Prostate gland (tissue), 2 donors: Measurements from ENCODE around the gene ZNF385D. TPM values are rescaled to one million over a fixed set of nuclear protein-coding genes. Genes with fewer than 3 reads are reported as not detected.

Experiments
- DNase-seq: peaks from one replicate; pipeline ENCODE4 v3.0.0-alpha.2; 2019; ENCODE audit warnings: low spot score
- H3K27ac ChIP-seq, 2 donors: fragments of 200-600 bp; sonication (generic); 2 replicates each; pipeline ENCODE4 v1.5.1; 2017 to 2019
- H3K27me3 ChIP-seq: fragments of 200-600 bp; sonication (generic); replicated peaks from 2 replicates; pipeline ENCODE4 v1.5.1; 2019; ENCODE audit not compliant: insufficient read depth
- H3K36me3 ChIP-seq, 2 donors: fragments of 200-600 bp; sonication (generic); 1 replicate in 1 of 2; 2 replicates in 1 of 2; pipeline versions ENCODE4 v1.5.1 to v1.8.1; 2017 to 2019
- H3K4me1 ChIP-seq: fragments of 200-600 bp; sonication (generic); replicated peaks from 2 replicates; pipeline ENCODE4 v1.5.1; 2019
- H3K4me3 ChIP-seq, 2 donors: fragments of 200-600 bp; sonication (generic); 2 replicates each; pipeline ENCODE4 v1.5.1; 2017 to 2019
- H3K9me3 ChIP-seq: fragments of 200-600 bp; sonication (generic); 2 replicates; pipeline ENCODE4 v1.5.1; 2017
- CTCF ChIP-seq, 4 experiments: fragments of 200-600 bp in 2 of 4; fragments of 450-650 bp in 2 of 4; sonication (generic) in 2 of 4; IDR thresholded peaks; 1 replicate in 3 of 4; 2 replicates in 1 of 4; pipeline ENCODE4 v1.5.1; 2016 to 2019; ENCODE audit warnings: antibody characterized with exemption in 4 of 4, mild to moderate bottlenecking in 2 of 4, moderate library complexity in 2 of 4
- POLR2A ChIP-seq: fragments of 450-650 bp; IDR thresholded peaks from one replicate; pipeline ENCODE4 v1.6.1; 2016; ENCODE audit warnings: antibody characterized with exemption, mild to moderate bottlenecking
- POLR2AphosphoS5 ChIP-seq: sonication (generic); formaldehyde crosslinking; IDR thresholded peaks from one replicate; pipeline ENCODE4 v1.6.1; 2017; ENCODE audit warnings: antibody characterized with exemption
- WGBS: methylation state at CpG from one replicate; pipeline ENCODE4 v1.1.5; 2018; 5-methylcytosine and 5-hydroxymethylcytosine counted together
- intact Hi-C: fragments of 100-400 bp; cut with DNase I; formaldehyde crosslinking; loops from one replicate; pipeline ENCODE4 v1.14.2; 2022
- total RNA-seq, 2 donors: library from RNA; depleted of rRNA; stranded (reverse); fragments of >200 nt; gene quantifications; one replicate each; pipeline ENCODE4 v1.1.0, GENCODE V29; 2016

The ZNF385D gene
- total RNA-seq, 2 donors from 2014 or later = 1.0 to 5.9 TPM

GRCh38 chr3:21377071-21377769, 373.8 kb downstream of the ZNF385D start:
- intact Hi-C loops = no loop called here
- no peak for TF ChIP-seq POLR2A
- TF ChIP-seq POLR2AphosphoS5 = no peak
- TF ChIP-seq CTCF (IDR thresholded peaks at IDR 0.05) = no peak
- no peak for DNase-seq
- H3K27me3 ChIP-seq = no peaks in the 10 kb centered on the region
- no peak overlapping the region for H3K4me3 ChIP-seq
- H3K9me3 ChIP-seq = no peaks in the 10 kb centered on the region
- H3K4me1 ChIP-seq = no peaks in the 10 kb centered on the region
- H3K36me3 ChIP-seq = no peaks in the 10 kb centered on the region
- no peak overlapping the region for H3K27ac ChIP-seq

- 68% methylated on average over 5 of the region's 5 CpGs for WGBS
- no peaks in the 10 kb centered on the region for H3K27me3 ChIP-seq
- H3K27ac ChIP-seq = no peak overlapping the region
- no peak for DNase-seq
- no peaks in the 10 kb centered on the region for H3K4me1 ChIP-seq
- H3K9me3 ChIP-seq = no peaks in the 10 kb centered on the region
- H3K36me3 ChIP-seq = no peaks in the 10 kb centered on the region
- intact Hi-C loops = no loop called here
- no peak for TF ChIP-seq POLR2AphosphoS5
- no peak overlapping the region for H3K4me3 ChIP-seq
Observed at GRCh38 chr3:21372316-21372715, 378.7 kb downstream of the ZNF385D start.
